NT2/D1 (cell line): ENCODE data around the gene DNAH11.

Source experiments
- SUZ12 ChIP-seq: IDR thresholded peaks from 2 replicates; pipeline ENCODE4 v1.6.1; 2011; ENCODE audit not compliant: insufficient read length, insufficient read depth; ENCODE audit errors: extremely low read depth
- YY1 ChIP-seq: IDR thresholded peaks from 2 replicates; pipeline ENCODE4 v1.6.1; 2011; ENCODE audit not compliant: insufficient read length, insufficient read depth

DNA sequence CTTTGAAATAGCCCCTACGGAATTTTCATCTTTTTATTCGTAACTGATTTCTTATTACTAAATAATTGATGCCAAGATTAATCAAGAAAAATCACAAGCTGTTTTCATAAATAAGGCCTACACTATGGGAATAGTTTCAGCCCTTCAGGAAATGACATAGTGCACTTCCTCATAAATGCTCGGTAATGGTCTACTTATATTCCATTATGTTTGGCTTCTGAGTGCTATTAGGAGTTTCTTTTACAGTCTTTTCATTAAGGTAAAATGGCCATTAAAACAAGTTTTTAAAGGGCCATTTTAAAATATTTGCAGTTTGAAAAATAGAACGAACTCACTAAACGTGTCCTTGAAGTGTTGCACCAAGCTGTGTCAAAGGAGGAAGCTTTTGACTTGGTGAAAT is 174.5 kb downstream of the DNAH11 start:
- no peak for TF ChIP-seq YY1
- no peak for TF ChIP-seq SUZ12
